ENCODE results near the gene DCC. TPM values are rescaled to one million over a fixed set of nuclear protein-coding genes. Genes with fewer than 3 reads are reported as not detected.

The DCC gene
- total RNA-seq, 6 donors from 2014 or later, result 0.33 to 3.5 (median 1.0) TPM

- no peak overlapping the region for H3K4me3 ChIP-seq
- H3K27ac ChIP-seq, result no peak overlapping the region
- H3K9me3 ChIP-seq, result no peaks in the 10 kb centered on the region
- ATAC-seq (ENCODE audit: low FRiP score in 2 of 2), result no peak
- no peaks in the 10 kb centered on the region for H3K27me3 ChIP-seq
- no peak for DNase-seq
- H3K4me1 ChIP-seq, result no peaks in the 10 kb centered on the region
- H3K36me3 ChIP-seq, result no peaks in the 10 kb centered on the region
- TF ChIP-seq POLR2A (IDR thresholded peaks at IDR 0.05), result no peak
Observed at GRCh38 chr18:53135654-53136053, 795.7 kb downstream of the DCC start.

- 75 to 78% methylated on average over 5 of the region's 5 CpGs for WGBS, 2 donors
- H3K36me3 ChIP-seq, result no peaks in the 10 kb centered on the region
- no peaks in the 10 kb centered on the region for H3K4me1 ChIP-seq
- no peak overlapping the region for H3K4me3 ChIP-seq
- TF ChIP-seq EP300 (IDR thresholded peaks at IDR 0.05), result no peak
- no peak for TF ChIP-seq POLR2AphosphoS5 (IDR thresholded peaks at IDR 0.05)
- TF ChIP-seq CTCF (IDR thresholded peaks at IDR 0.05), result no peak
- no peak for TF ChIP-seq POLR2A (IDR thresholded peaks at IDR 0.05)
- no peak overlapping the region for H3K27ac ChIP-seq
- no peaks in the 10 kb centered on the region for H3K27me3 ChIP-seq
- H3K9me3 ChIP-seq, result no peaks in the 10 kb centered on the region
- DNase-seq, result no peak
- ATAC-seq (ENCODE audit: low FRiP score in 2 of 2), result no peak
Observed at GRCh38 chr18:53139746-53140500, 799.9 kb downstream of the DCC start.

- Histone ChIP-seq H3K9me3 (no peaks in the 10 kb centered on the region), H3K27ac (no peak overlapping the region), H3K36me3 (no peaks in the 10 kb centered on the region), H3K4me1 (no peaks in the 10 kb centered on the region), H3K4me3 (no peak overlapping the region), H3K27me3 (no peaks in the 10 kb centered on the region)
- no peak for TF ChIP-seq CTCF (IDR thresholded peaks at IDR 0.05)
- TF ChIP-seq EP300 (IDR thresholded peaks at IDR 0.05), result no peak
- no peak for TF ChIP-seq POLR2A (IDR thresholded peaks at IDR 0.05)
- no peak for TF ChIP-seq POLR2AphosphoS5 (IDR thresholded peaks at IDR 0.05)
- ATAC-seq (ENCODE audit: low FRiP score in 2 of 2), result no peak
- no peak for DNase-seq
- WGBS, 2 donors, result 70 to 79% methylated on average over 4 of the region's 4 CpGs
Observed at GRCh38 chr18:53142005-53142404, 802.0 kb downstream of the DCC start.

GRCh38 chr18:53147472-53147871 is 807.5 kb downstream of the DCC start:
- Histone ChIP-seq H3K4me3 (no peak overlapping the region), H3K27ac (no peak overlapping the region), H3K36me3 (no peaks in the 10 kb centered on the region), H3K27me3 (no peaks in the 10 kb centered on the region), H3K4me1 (no peaks in the 10 kb centered on the region), H3K9me3 (no peaks in the 10 kb centered on the region)
- TF ChIP-seq POLR2A (IDR thresholded peaks at IDR 0.05) (no peak), POLR2AphosphoS5 (IDR thresholded peaks at IDR 0.05) (no peak), EP300 (IDR thresholded peaks at IDR 0.05) (no peak), CTCF (IDR thresholded peaks at IDR 0.05) (no peak)
- DNase-seq, result no peak
- no peak for ATAC-seq (ENCODE audit: low FRiP score in 2 of 2)

- no peaks in the 10 kb centered on the region for H3K36me3 ChIP-seq
- H3K4me3 ChIP-seq, result no peak overlapping the region
- 43 to 59% methylated on average over 5 of the region's 5 CpGs for WGBS, 2 donors
- H3K27ac ChIP-seq, result no peak overlapping the region
- no peak for ATAC-seq (ENCODE audit: low FRiP score in 2 of 2)
- H3K9me3 ChIP-seq, result no peaks in the 10 kb centered on the region
- TF ChIP-seq POLR2A (IDR thresholded peaks at IDR 0.05) (no peak), EP300 (IDR thresholded peaks at IDR 0.05) (no peak), POLR2AphosphoS5 (IDR thresholded peaks at IDR 0.05) (no peak), CTCF (IDR thresholded peaks at IDR 0.05) (no peak)
- no peaks in the 10 kb centered on the region for H3K27me3 ChIP-seq
- DNase-seq, result no peak
- H3K4me1 ChIP-seq, result no peaks in the 10 kb centered on the region
Observed at GRCh38 chr18:53148123-53148522, 808.1 kb downstream of the DCC start.

Measured in upper lobe of left lung (tissue), 6 donors.